ENCODE data around the gene GRID2. TPM values are rescaled to one million over a fixed set of nuclear protein-coding genes. Genes with fewer than 3 reads are reported as not detected.
A peak's percentile ranks its signal among the peaks of the same experiment; 100 is the strongest.

Gene GRID2
- polyA plus RNA-seq, 1 of the 3 experiments (the other 2 are of a cell fraction): not detected

- CTCF ChIA-PET: no interaction called here
- no peak for DNase-seq
- WGBS (ENCODE audit: low lambda C conversion rate): 45% methylated on average over 2 of the region's 2 CpGs
- POLR2A ChIA-PET: no interaction called here
- no peaks in the 10 kb centered on the region for H3K79me2 ChIP-seq (ENCODE audit: insufficient read depth)
- no peaks in the 10 kb centered on the region for H3K36me3 ChIP-seq (replicated peaks in 1 of 2; ENCODE audit: control insufficient read depth in 1 of 2, insufficient read depth in 2 of 2, low read length in 1 of 2)
- no peaks in the 10 kb centered on the region for H3K9me2 ChIP-seq
- no peaks in the 10 kb centered on the region; a peak in 1 of 4 replicates for H3K4me1 ChIP-seq (ENCODE audit: control insufficient read depth in 1 of 2, insufficient read depth in 2 of 2, low read depth in 1 of 2, low read length in 1 of 2)
- no peak overlapping the region for H3K9ac ChIP-seq
- 0 out of 4 replicates have a peak overlapping the region, but pooled peaks of 1 of the 2 experiments have one; percentile 8 for H3K27ac ChIP-seq (ENCODE audit: low read depth in 2 of 2, low read length in 1 of 2)
- no peak overlapping the region for H3K4me3 ChIP-seq (ENCODE audit: low read depth in 2 of 2, low read length in 1 of 2)
- H3F3A ChIP-seq (replicated peaks; ENCODE audit: insufficient read depth): peaks cover 8% of the 10 kb centered on the region
- no peaks in the 10 kb centered on the region for H3K27me3 ChIP-seq (ENCODE audit: insufficient read depth)
- no peak overlapping the region for H2AFZ ChIP-seq (ENCODE audit: low read depth)
- no peak overlapping the region for H3K4me2 ChIP-seq
- H3K9me3 ChIP-seq: no peaks in the 10 kb centered on the region
- H4K20me1 ChIP-seq (ENCODE audit: insufficient read depth): no peaks in the 10 kb centered on the region
- TF ChIP-seq CHD2 (IDR thresholded peaks at IDR 0.05; ENCODE audit: low read length, partially characterized antibody) (no peak), SMC3 (IDR thresholded peaks at IDR 0.05; ENCODE audit: low read depth, low read length) (no peak), NFIC (IDR thresholded peaks at IDR 0.05; ENCODE audit: borderline replicate concordance) (no peak), MXI1 (IDR thresholded peaks at IDR 0.05; ENCODE audit: low read depth, low read length) (no peak), FOXJ3 (CRISPR knock-in tag; IDR thresholded peaks at IDR 0.05) (no peak), RXRA (IDR thresholded peaks at IDR 0.05; ENCODE audit: borderline replicate concordance, low read depth) (no peak), RCOR1 (IDR thresholded peaks at IDR 0.05; ENCODE audit: low read length) (no peak), CTCF (IDR thresholded peaks at IDR 0.05) (no peak), GATA2 (CRISPR knock-in tag; IDR thresholded peaks at IDR 0.05) (no peak), MEF2A (IDR thresholded peaks at IDR 0.05; ENCODE audit: borderline replicate concordance, low read depth) (no peak), TCF12 (IDR thresholded peaks at IDR 0.05) (no peak), EP300 (IDR thresholded peaks at IDR 0.05; ENCODE audit: borderline replicate concordance in 1 of 2, low read depth in 1 of 2, low read length in 1 of 2) (no peak), GABPA (IDR thresholded peaks at IDR 0.05; ENCODE audit: low read depth) (no peak), ELF1 (IDR thresholded peaks at IDR 0.05) (no peak), RFX5 (IDR thresholded peaks at IDR 0.05; ENCODE audit: low read length) (no peak), POLR2AphosphoS5 (IDR thresholded peaks at IDR 0.05; ENCODE audit: low read depth, low read length) (no peak)
- TF ChIP-seq, protein P1, sequence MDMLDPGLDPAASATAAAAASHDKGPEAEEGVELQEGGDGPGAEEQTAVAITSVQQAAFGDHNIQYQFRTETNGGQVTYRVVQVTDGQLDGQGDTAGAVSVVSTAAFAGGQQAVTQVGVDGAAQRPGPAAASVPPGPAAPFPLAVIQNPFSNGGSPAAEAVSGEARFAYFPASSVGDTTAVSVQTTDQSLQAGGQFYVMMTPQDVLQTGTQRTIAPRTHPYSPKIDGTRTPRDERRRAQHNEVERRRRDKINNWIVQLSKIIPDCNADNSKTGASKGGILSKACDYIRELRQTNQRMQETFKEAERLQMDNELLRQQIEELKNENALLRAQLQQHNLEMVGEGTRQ (IDR thresholded peaks at IDR 0.05; ENCODE audit: borderline replicate concordance, low read depth, low read length): no peak
- TF ChIP-seq, protein P2, sequence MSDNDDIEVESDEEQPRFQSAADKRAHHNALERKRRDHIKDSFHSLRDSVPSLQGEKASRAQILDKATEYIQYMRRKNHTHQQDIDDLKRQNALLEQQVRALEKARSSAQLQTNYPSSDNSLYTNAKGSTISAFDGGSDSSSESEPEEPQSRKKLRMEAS (IDR thresholded peaks at IDR 0.05; ENCODE audit: low read depth): no peak
- TF ChIP-seq, protein P3, sequence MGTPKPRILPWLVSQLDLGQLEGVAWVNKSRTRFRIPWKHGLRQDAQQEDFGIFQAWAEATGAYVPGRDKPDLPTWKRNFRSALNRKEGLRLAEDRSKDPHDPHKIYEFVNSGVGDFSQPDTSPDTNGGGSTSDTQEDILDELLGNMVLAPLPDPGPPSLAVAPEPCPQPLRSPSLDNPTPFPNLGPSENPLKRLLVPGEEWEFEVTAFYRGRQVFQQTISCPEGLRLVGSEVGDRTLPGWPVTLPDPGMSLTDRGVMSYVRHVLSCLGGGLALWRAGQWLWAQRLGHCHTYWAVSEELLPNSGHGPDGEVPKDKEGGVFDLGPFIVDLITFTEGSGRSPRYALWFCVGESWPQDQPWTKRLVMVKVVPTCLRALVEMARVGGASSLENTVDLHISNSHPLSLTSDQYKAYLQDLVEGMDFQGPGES (IDR thresholded peaks at IDR 0.05; ENCODE audit: low read depth, low read length): no peak
Measured at GRCh38 chr4:93394545-93395081, 1090.8 kb downstream of the GRID2 start.

Data from SK-N-SH (cell line).